ENCODE measurements around the gene EXOC4. TPM values are rescaled to one million over a fixed set of nuclear protein-coding genes. Genes with fewer than 3 reads are reported as not detected.

The EXOC4 gene
- total RNA-seq, 1 donor from 2014 or later: 94.0 TPM

GRCh38 chr7:134059921-134060320 lies 807.0 kb downstream of the EXOC4 start:
- Mint-ChIP-seq H3K4me1 (ENCODE audit: unreplicated experiment) (no peaks in the 10 kb centered on the region), H3K9me3 (ENCODE audit: unreplicated experiment) (no peaks in the 10 kb centered on the region), H3K27ac (ENCODE audit: unreplicated experiment) (no peak overlapping the region), H3K4me3 (ENCODE audit: unreplicated experiment) (no peak overlapping the region), H3K27me3 (ENCODE audit: unreplicated experiment) (no peaks in the 10 kb centered on the region), H3K36me3 (ENCODE audit: low read depth, unreplicated experiment) (peaks cover 14% of the 10 kb centered on the region)
- DNase-seq (ENCODE audit: low spot score): no peak
- no peak for TF ChIP-seq CTCF (IDR thresholded peaks at IDR 0.05; ENCODE audit: unreplicated experiment)

- H3K9me3 Mint-ChIP-seq (ENCODE audit: unreplicated experiment): no peaks in the 10 kb centered on the region
- TF ChIP-seq CTCF (IDR thresholded peaks at IDR 0.05; ENCODE audit: unreplicated experiment): no peak
- H3K36me3 Mint-ChIP-seq (ENCODE audit: low read depth, unreplicated experiment): peaks cover 19% of the 10 kb centered on the region
- H3K4me3 Mint-ChIP-seq (ENCODE audit: unreplicated experiment): no peak overlapping the region
- no peaks in the 10 kb centered on the region for H3K27me3 Mint-ChIP-seq (ENCODE audit: unreplicated experiment)
- no peak for DNase-seq (ENCODE audit: low spot score)
- no peaks in the 10 kb centered on the region for H3K4me1 Mint-ChIP-seq (ENCODE audit: unreplicated experiment)
- no peak overlapping the region for H3K27ac Mint-ChIP-seq (ENCODE audit: unreplicated experiment)
These were observed 808.0 kb downstream of the EXOC4 start for GRCh38 chr7:134060874-134061273.

- H3K9me3 Mint-ChIP-seq (ENCODE audit: unreplicated experiment): no peaks in the 10 kb centered on the region
- H3K27ac Mint-ChIP-seq (ENCODE audit: unreplicated experiment): no peak overlapping the region
These were observed 809.6 kb downstream of the EXOC4 start for GRCh38 chr7:134062460-134062859.

GRCh38 chr7:134065415-134065814 lies 812.5 kb downstream of the EXOC4 start:
- H3K4me3 Mint-ChIP-seq (ENCODE audit: unreplicated experiment): no peak overlapping the region
- no peak for TF ChIP-seq CTCF (IDR thresholded peaks at IDR 0.05; ENCODE audit: unreplicated experiment)
- no peaks in the 10 kb centered on the region for H3K4me1 Mint-ChIP-seq (ENCODE audit: unreplicated experiment)
- DNase-seq (ENCODE audit: low spot score): no peak
- no peak overlapping the region for H3K27ac Mint-ChIP-seq (ENCODE audit: unreplicated experiment)
- no peaks in the 10 kb centered on the region for H3K9me3 Mint-ChIP-seq (ENCODE audit: unreplicated experiment)
- peaks cover 27% of the 10 kb centered on the region for H3K36me3 Mint-ChIP-seq (ENCODE audit: low read depth, unreplicated experiment)
- H3K27me3 Mint-ChIP-seq (ENCODE audit: unreplicated experiment): no peaks in the 10 kb centered on the region

More at GRCh38 chr7:134062460-134062859, 809.6 kb downstream of the EXOC4 start:
- no peak for TF ChIP-seq CTCF (IDR thresholded peaks at IDR 0.05; ENCODE audit: unreplicated experiment)
- Mint-ChIP-seq H3K4me3 (ENCODE audit: unreplicated experiment) (no peak overlapping the region), H3K4me1 (ENCODE audit: unreplicated experiment) (no peaks in the 10 kb centered on the region), H3K36me3 (ENCODE audit: low read depth, unreplicated experiment) (peaks cover 26% of the 10 kb centered on the region), H3K27me3 (ENCODE audit: unreplicated experiment) (no peaks in the 10 kb centered on the region)
- no peak for DNase-seq (ENCODE audit: low spot score)

- DNase-seq (ENCODE audit: low spot score): no peak
- no peaks in the 10 kb centered on the region for H3K9me3 Mint-ChIP-seq (ENCODE audit: unreplicated experiment)
- H3K4me1 Mint-ChIP-seq (ENCODE audit: unreplicated experiment): no peaks in the 10 kb centered on the region
- no peak overlapping the region for H3K27ac Mint-ChIP-seq (ENCODE audit: unreplicated experiment)
- H3K36me3 Mint-ChIP-seq (ENCODE audit: low read depth, unreplicated experiment): peaks cover 32% of the 10 kb centered on the region
- H3K4me3 Mint-ChIP-seq (ENCODE audit: unreplicated experiment): no peak overlapping the region
- no peak for TF ChIP-seq CTCF (IDR thresholded peaks at IDR 0.05; ENCODE audit: unreplicated experiment)
- H3K27me3 Mint-ChIP-seq (ENCODE audit: unreplicated experiment): no peaks in the 10 kb centered on the region
These were observed 814.3 kb downstream of the EXOC4 start for GRCh38 chr7:134067164-134067563.
